Brain microvascular endothelial cell (primary cell): ENCODE measurements around the gene CEP72.

Experiments
- DNase-seq: peaks from one replicate; pipeline ENCODE4 v3.0.0-alpha.2; 2020
- H3K27ac ChIP-seq: fragments of 250-450 bp; sonication (Bioruptor Pico); 2 replicates; pipeline ENCODE4 v1.5.1; 2020; ENCODE audit warnings: mild to moderate bottlenecking, moderate library complexity
- H3K27me3 ChIP-seq: fragments of 250-450 bp; sonication (Bioruptor Pico); replicated peaks from 2 replicates; pipeline ENCODE4 v1.5.1; 2020; ENCODE audit warnings: mild to moderate bottlenecking
- H3K36me3 ChIP-seq: fragments of 250-450 bp; sonication (Bioruptor Pico); replicated peaks from 2 replicates; pipeline ENCODE4 v1.5.1; 2020; ENCODE audit warnings: mild to moderate bottlenecking
- H3K4me3 ChIP-seq: 2 replicates; pipeline ENCODE4 v1.5.1; 2011; ENCODE audit warnings: low read depth, mild to moderate bottlenecking, control low read depth, low read length, moderate library complexity
- CTCF ChIP-seq: IDR thresholded peaks from 2 replicates; pipeline ENCODE4 v1.5.1; 2011; ENCODE audit warnings: low read depth, mild to moderate bottlenecking, moderate library complexity, low read length, control low read depth, inconsistent platforms; ENCODE audit errors: missing control alignments
- in situ Hi-C: cut with HindIII; loops from 2 replicates; pipeline ENCODE4 v1.10.0; 2017; ENCODE audit warnings: low sequenced_read_pairs, low pct_ligation_motif_present

CEP72 gene

GRCh38 chr5:607541-608428, 4.4 kb upstream of the CEP72 start:
- Histone ChIP-seq H3K27ac (no peak overlapping the region), H3K27me3 (no peaks in the 10 kb centered on the region), H3K36me3 (no peaks in the 10 kb centered on the region), H3K4me3 (no peak overlapping the region)
- TF ChIP-seq CTCF = no peak
- in situ Hi-C loops = no loop called here
- DNase-seq = no peak

GRCh38 chr5:608429-609370, 3.4 kb upstream of the CEP72 start:
- no peak for TF ChIP-seq CTCF
- in situ Hi-C loops = no loop called here
- H3K27ac ChIP-seq = no peak overlapping the region
- no peak overlapping the region for H3K4me3 ChIP-seq
- H3K27me3 ChIP-seq = no peaks in the 10 kb centered on the region
- no peaks in the 10 kb centered on the region for H3K36me3 ChIP-seq
- DNase-seq = no peak

- Histone ChIP-seq H3K27ac (no peak overlapping the region), H3K27me3 (no peaks in the 10 kb centered on the region), H3K4me3 (no peak overlapping the region), H3K36me3 (no peaks in the 10 kb centered on the region)
- no peak for TF ChIP-seq CTCF
- no peak for DNase-seq
- in situ Hi-C loops = no loop called here
These were observed 2.6 kb upstream of the CEP72 start for GRCh38 chr5:609506-609905.

GRCh38 chr5:610011-610743, 2.0 kb upstream of the CEP72 start:
- Histone ChIP-seq H3K27me3 (no peaks in the 10 kb centered on the region), H3K27ac (no peak overlapping the region), H3K4me3 (no peak overlapping the region), H3K36me3 (no peaks in the 10 kb centered on the region)
- DNase-seq = no peak
- TF ChIP-seq CTCF = no peak
- in situ Hi-C loops = no loop called here

DNA sequence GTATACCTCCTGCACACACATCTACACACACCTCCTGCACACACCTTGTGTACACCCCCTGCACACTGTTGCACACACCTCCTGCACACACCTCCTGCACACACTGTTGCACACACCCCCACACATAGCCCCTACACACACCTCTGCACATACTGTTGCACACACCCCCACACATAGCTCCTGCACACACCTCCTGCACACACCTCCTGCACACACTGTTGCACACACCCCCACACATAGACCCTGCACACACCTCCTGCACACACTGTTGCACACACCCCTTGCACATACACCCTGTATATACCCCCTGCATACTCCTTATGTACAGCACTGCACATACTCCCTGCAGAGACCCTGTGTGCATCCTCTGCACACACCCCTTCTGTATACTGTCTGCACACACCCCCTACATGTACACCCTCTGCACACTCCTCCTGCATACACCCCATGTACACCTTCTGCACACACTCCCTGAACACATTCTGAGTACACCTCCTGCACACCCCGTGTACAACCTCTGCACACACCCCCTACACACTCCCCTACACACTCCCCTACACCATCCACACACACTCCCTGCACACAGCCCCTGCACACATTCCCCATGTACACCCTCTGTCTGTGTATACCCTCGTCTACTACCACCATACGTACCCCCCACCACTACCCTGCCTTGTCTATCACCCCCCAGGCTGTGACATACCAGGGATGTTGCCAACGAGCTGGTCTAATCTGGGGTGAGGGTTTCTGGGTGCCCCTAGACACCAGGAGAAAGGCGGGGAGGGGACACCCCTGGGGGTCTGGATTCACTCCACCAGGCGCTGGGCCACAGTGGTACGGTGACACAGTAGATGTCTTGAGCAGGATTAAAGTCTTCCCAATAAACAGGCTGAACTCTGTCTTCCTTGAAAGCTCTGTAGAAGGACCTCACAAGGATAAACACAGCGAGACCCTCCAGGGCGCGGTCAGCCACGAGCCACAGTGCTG, 1.1 kb upstream of the CEP72 start:
- Histone ChIP-seq H3K4me3 (peak overlapping the region; percentile 79), H3K27me3 (no peaks in the 10 kb centered on the region), H3K36me3 (no peaks in the 10 kb centered on the region), H3K27ac (no peak overlapping the region)
- no peak for DNase-seq
- in situ Hi-C loops = no loop called here
- no peak for TF ChIP-seq CTCF
